IMR-90 (cell line): ENCODE measurements around the gene TRAF4. TPM values are rescaled to one million over a fixed set of nuclear protein-coding genes. Genes with fewer than 3 reads are reported as not detected.

Experiments used
- ATAC-seq: fragments of 200-7000 bp; cut with Tn5 transposase; 2 replicates; pipeline ENCODE4 v1.9.1; 2020; ENCODE audit warnings: low read depth, mild to moderate bottlenecking, moderate library complexity
- BruUV-seq: library from RNA; stranded (reverse); fragments of 400-500 nt; replicated peaks from 2 replicates; lab custom pipeline; 2021; lab: Mats Ljungman, UMichigan
- CTCF ChIA-PET: fragments of 300-600 bp; formaldehyde crosslinking; extraction: SDS; loops from one replicate; lab custom pipeline; 2021; ENCODE audit warnings: antibody characterized with exemption; lab: Yijun Ruan, JAX
- POLR2A ChIA-PET: fragments of 300-600 bp; sonication (Branson Sonifier 250); formaldehyde crosslinking; loops from one replicate; lab custom pipeline; 2022; ENCODE audit warnings: antibody characterized with exemption; ENCODE audit not compliant: unreplicated experiment; lab: Charles Lee
- DNase-seq: peaks from one replicate; pipeline ENCODE4 v3.0.0; 2013
- H2AFZ ChIP-seq: replicated peaks from 2 replicates; pipeline ENCODE3; 2013; ENCODE audit warnings: low read length, mild to moderate bottlenecking; ENCODE audit not compliant: poor library complexity
- H2AK5ac ChIP-seq: 2 replicates; pipeline ENCODE4 v1.6.1; 2013; ENCODE audit warnings: low read depth, low read length, inconsistent platforms
- H2AK9ac ChIP-seq: replicated peaks from 2 replicates; pipeline ENCODE3; 2013; ENCODE audit warnings: mild to moderate bottlenecking, low read depth, low read length, moderate library complexity; ENCODE audit not compliant: poor library complexity
- H2BK120ac ChIP-seq: 2 replicates; pipeline ENCODE4 v1.6.1; 2013; ENCODE audit warnings: low read depth, low read length, inconsistent platforms
- H2BK15ac ChIP-seq: 3 replicates; pipeline ENCODE4 v1.6.1; 2013; ENCODE audit warnings: low read depth, low read length, inconsistent platforms
- H2BK20ac ChIP-seq: 2 replicates; pipeline ENCODE4 v1.6.1; 2013; ENCODE audit warnings: low read depth, mild to moderate bottlenecking, inconsistent platforms, low read length, moderate library complexity
- H2BK5ac ChIP-seq: 2 replicates; pipeline ENCODE4 v1.6.1; 2013; ENCODE audit warnings: mild to moderate bottlenecking, low read depth, low read length, inconsistent platforms; ENCODE audit not compliant: poor library complexity, severe bottlenecking
- H3K14ac ChIP-seq: replicated peaks from 2 replicates; pipeline ENCODE4 v1.6.1; 2013; ENCODE audit warnings: low read depth, low read length, inconsistent platforms
- H3K18ac ChIP-seq: 2 replicates; pipeline ENCODE4 v1.6.1; 2013; ENCODE audit warnings: low read depth, low read length, control low read depth
- H3K23ac ChIP-seq: 2 replicates; pipeline ENCODE4 v1.6.1; 2013; ENCODE audit warnings: low read depth, low read length, inconsistent platforms
- H3K27ac ChIP-seq: 2 replicates; pipeline ENCODE4 v1.5.1; 2013; ENCODE audit warnings: mild to moderate bottlenecking, control low read depth, low read length; ENCODE audit not compliant: insufficient read depth
- H3K27me3 ChIP-seq: 2 replicates; pipeline ENCODE4 v1.6.1; 2013; ENCODE audit warnings: low read length; ENCODE audit not compliant: control insufficient read depth, insufficient read depth
- H3K36me3 ChIP-seq: 2 replicates; pipeline ENCODE4 v1.6.1; 2013; ENCODE audit warnings: low read length, mixed read lengths; ENCODE audit not compliant: control insufficient read depth, insufficient read depth
- H3K4ac ChIP-seq: 2 replicates; pipeline ENCODE4 v1.6.1; 2013; ENCODE audit warnings: low read depth, low read length, inconsistent platforms
- H3K4me1 ChIP-seq: 2 replicates; pipeline ENCODE4 v1.6.1; 2013; ENCODE audit warnings: low read length, mixed read lengths; ENCODE audit not compliant: control insufficient read depth, insufficient read depth
- H3K4me2 ChIP-seq: 2 replicates; pipeline ENCODE4 v1.6.1; 2013; ENCODE audit warnings: low read depth, mild to moderate bottlenecking, control low read depth, low read length, moderate library complexity
- H3K4me3 ChIP-seq: 2 replicates; pipeline ENCODE4 v1.5.1; 2013; ENCODE audit warnings: low read depth, mild to moderate bottlenecking, control low read depth, low read length, moderate library complexity; ENCODE audit not compliant: insufficient read depth
- H3K56ac ChIP-seq: 2 replicates; pipeline ENCODE4 v1.6.1; 2013; ENCODE audit warnings: low read length, inconsistent platforms; ENCODE audit not compliant: insufficient read depth; ENCODE audit errors: extremely low read depth
- H3K79me1 ChIP-seq, 2 experiments: 2 replicates each; pipeline ENCODE4 v1.6.1; 2013; ENCODE audit warnings: low read length in 2 of 2, inconsistent platforms in 1 of 2, low read depth in 1 of 2
- H3K9ac ChIP-seq: 2 replicates; pipeline ENCODE4 v1.6.1; 2013; ENCODE audit warnings: low read depth, low read length, control low read depth
- H3K9me1 ChIP-seq: 2 replicates; pipeline ENCODE4 v1.6.1; 2013; ENCODE audit warnings: low read length, inconsistent platforms; ENCODE audit not compliant: insufficient read depth
- H3K9me3 ChIP-seq: 2 replicates; pipeline ENCODE4 v1.6.1; 2013; ENCODE audit warnings: low read length; ENCODE audit not compliant: control insufficient read depth, insufficient read depth
- H4K20me1 ChIP-seq: 2 replicates; pipeline ENCODE4 v1.6.1; 2013; ENCODE audit warnings: low read length, inconsistent platforms; ENCODE audit not compliant: insufficient read depth
- H4K5ac ChIP-seq: 2 replicates; pipeline ENCODE4 v1.6.1; 2013; ENCODE audit warnings: mild to moderate bottlenecking, low read depth, low read length, control low read depth
- H4K8ac ChIP-seq, 2 experiments: 2 replicates each; pipeline ENCODE4 v1.6.1; 2013; ENCODE audit warnings: low read depth in 2 of 2, low read length in 2 of 2, control low read depth in 1 of 2, inconsistent platforms in 1 of 2
- H4K91ac ChIP-seq: 2 replicates; pipeline ENCODE4 v1.6.1; 2013; ENCODE audit warnings: low read depth, low read length, inconsistent platforms; ENCODE audit not compliant: insufficient read depth
- MAFK ChIP-seq: IDR thresholded peaks from 2 replicates; pipeline ENCODE4 v1.6.1; 2012; ENCODE audit warnings: low read depth, low read length, improper control_type of control experiment
- MAZ ChIP-seq: IDR thresholded peaks from 2 replicates; pipeline ENCODE4 v1.6.1; 2012; ENCODE audit warnings: low read depth, mild to moderate bottlenecking, low read length, improper control_type of control experiment, moderate library complexity, borderline replicate concordance
- POLR2A ChIP-seq: IDR thresholded peaks from 2 replicates; pipeline ENCODE4 v1.6.1; 2012; ENCODE audit warnings: mild to moderate bottlenecking, low read depth, low read length
- WGBS, 2 experiments: methylation state at CpG; one replicate each; pipeline versions ENCODE4 v1.1.5 to v1.1.7; 2013; ENCODE audit warnings: missing lambda C conversion rate in 2 of 2; ENCODE audit not compliant: insufficient read length in 1 of 2; ENCODE audit errors: extremely low coverage in 2 of 2; 5-methylcytosine and 5-hydroxymethylcytosine counted together
- dilution Hi-C: fragments of 300-500 bp; cut with HindIII; formaldehyde crosslinking; loops from one replicate; pipeline ENCODE4 v1.14.3; 2018; ENCODE audit warnings: low sequenced_read_pairs; ENCODE audit not compliant: unreplicated experiment
- in situ Hi-C: fragments of 300-500 bp; cut with MboI; formaldehyde crosslinking; loops from 3 replicates; pipeline ENCODE4 v1.14.3; 2019; ENCODE audit warnings: low sequenced_read_pairs, inconsistent platforms, mixed read lengths
- intact Hi-C: fragments of 100-400 bp; cut with micrococcal nuclease; formaldehyde crosslinking; loops from 2 replicates; pipeline ENCODE4 v1.10.0; 2022
- polyA plus RNA-seq, 3 experiments: library from polyadenylated mRNA; depleted of rRNA; stranded (reverse); fragments of >200 nt; gene quantifications; 2 replicates each; pipeline ENCODE4 v1.2.3, GENCODE V29; 2012; ENCODE audit warnings: low replicate concordance in 1 of 3
- total RNA-seq: library from RNA; depleted of rRNA; stranded (reverse); fragments of >200 nt; gene quantifications from 2 replicates; pipeline ENCODE4 v1.2.3, GENCODE V29; 2012

TRAF4 gene
- total and polyA plus RNA-seq, 2 of the 4 experiments (the other 2 are of a cell fraction), result 36.9 to 63.2 TPM

DNA sequence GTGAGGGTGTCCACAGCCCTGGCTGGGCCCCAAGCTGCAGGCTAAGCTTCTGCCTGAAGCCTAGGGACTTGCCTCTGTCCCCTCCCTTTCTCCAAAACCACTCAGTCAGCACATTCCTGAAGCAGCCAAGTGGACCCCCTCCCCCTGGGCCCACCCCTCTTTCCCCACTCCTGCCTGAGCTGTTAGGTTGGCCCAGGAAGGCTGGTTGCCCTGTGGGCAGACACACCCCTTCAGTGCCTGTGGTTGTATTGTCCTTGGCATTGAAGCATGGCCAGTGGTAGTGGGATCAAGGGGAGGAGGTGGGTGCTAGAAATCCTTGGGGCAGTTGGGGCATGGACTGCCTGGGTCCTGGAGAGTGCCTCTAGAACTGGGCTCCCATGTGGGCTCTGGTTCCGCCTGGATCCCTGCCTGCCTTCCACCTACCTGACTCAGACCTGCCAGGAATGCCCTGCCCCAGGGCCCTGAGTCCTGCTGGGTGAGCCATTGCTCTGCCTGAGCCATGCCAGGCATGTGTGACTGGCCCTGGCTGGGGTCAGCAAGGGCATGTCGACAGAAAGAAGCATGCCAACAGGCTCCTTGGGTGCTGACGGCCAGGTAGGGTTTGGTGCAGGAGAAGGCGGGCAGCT is 2.1 kb downstream of the TRAF4 start:
- TF ChIP-seq MAFK (peak; percentile 80), MAZ (no peak), POLR2A (0 out of 2 replicates have a peak, but pooled peaks have one; percentile 0)
- H3K9me3 ChIP-seq, result no peaks in the 10 kb centered on the region
- H3K4me2 ChIP-seq, result peak overlapping the region; percentile 87
- H2BK20ac ChIP-seq, result no peak overlapping the region
- DNase-seq (no peak), ATAC-seq (no peak)
- peak overlapping the region; percentile 97 for H2AK5ac ChIP-seq
- H3K36me3 ChIP-seq, result peaks cover 43% of the 10 kb centered on the region
- peaks cover 68% of the 10 kb centered on the region for H4K20me1 ChIP-seq
- H3K14ac ChIP-seq, result peak overlapping the region; percentile 89; the same call in 1 of the 2 replicates
- peak overlapping the region; percentile 94 for H3K27ac ChIP-seq
- peaks cover 17% of the 10 kb centered on the region; the same call in 1 of the 2 replicates for H3K9me1 ChIP-seq
- no peak overlapping the region for H2BK120ac ChIP-seq
- H4K91ac ChIP-seq, result peak overlapping the region; percentile 66; the same call in 1 of the 2 replicates
- intact Hi-C loops, result no loop called here
- in situ Hi-C loops, result no loop called here
- peak overlapping the region; percentile 100 for H3K4me3 ChIP-seq
- peak overlapping the region; percentile 13 for H2AFZ ChIP-seq
- dilution Hi-C loops, result no loop called here
- H4K8ac ChIP-seq, result peak overlapping the region in 1 of 2 experiments; percentile 39; a peak in 1 of 4 replicates
- H3K23ac ChIP-seq, result 0 out of 2 replicates have a peak overlapping the region, but pooled peaks have one; percentile 75
- peaks cover 16% of the 10 kb centered on the region for H3K4me1 ChIP-seq
- no TSS peak for BruUV-seq
- H3K27me3 ChIP-seq, result no peaks in the 10 kb centered on the region
- POLR2A ChIA-PET, result interaction anchor here (1.1 to 1.2 kb wide), 2 partner anchors 17 to 19 kb away, joined by 3 read pairs; partner anchors contain the start of gene NEK8
- peak overlapping the region; percentile 96 for H2BK5ac ChIP-seq
- no peak overlapping the region for H3K18ac ChIP-seq
- H3K56ac ChIP-seq, result no peak overlapping the region; the same call in 1 of the 2 replicates
- peak overlapping the region; percentile 99 for H3K9ac ChIP-seq
- WGBS, 2 experiments, result 74% methylated on average over 3 of the region's 4 CpGs; no CpG with 5 or more reads in 1 of the 2 experiments
- CTCF ChIA-PET, result interaction anchor here (3.5 to 5.4 kb wide), 2 partner anchors 18 to 19 kb away, joined by 40 to 60 read pairs; partner anchors contain the start of genes NEK8 and TLCD1
- H3K79me1 ChIP-seq, result peaks cover 12 to 64% of the 10 kb centered on the region in 2 experiments; a peak in 3 of 4 replicates
- H3K4ac ChIP-seq, result peak overlapping the region; percentile 78
- H2AK9ac ChIP-seq, result peak overlapping the region; percentile 99
- no peak overlapping the region for H2BK15ac ChIP-seq
- H4K5ac ChIP-seq, result peak overlapping the region; percentile 3; the same call in 1 of the 2 replicates
